GM12878 (cell line): ENCODE data around the gene C3orf70. TPM values are rescaled to one million over a fixed set of nuclear protein-coding genes. Genes with fewer than 3 reads are reported as not detected.

ENCODE experiments used
- ATAC-seq: fragments of 200-7000 bp; cut with Tn5 transposase; 3 replicates; pipeline ENCODE4 v1.9.1; 2020; ENCODE audit warnings: mild to moderate bottlenecking, moderate library complexity
- BruUV-seq: library from RNA; stranded (reverse); fragments of 400-500 nt; replicated peaks from 2 replicates; lab custom pipeline; 2021; lab: Mats Ljungman, UMichigan
- CTCF ChIA-PET: fragments of 300-600 bp; sonication (Branson Sonifier 250); formaldehyde crosslinking; extraction: SDS; loops from one replicate; lab custom pipeline; 2021; ENCODE audit warnings: inconsistent platforms; lab: Yijun Ruan, JAX
- POLR2A ChIA-PET: fragments of 350-600 bp; formaldehyde crosslinking; extraction: SDS; loops from one replicate; lab custom pipeline; 2021; ENCODE audit warnings: inconsistent platforms; lab: Charles Lee
- RAD21 ChIA-PET: fragments of 300-600 bp; sonication (Branson Sonifier 250); formaldehyde crosslinking; loops from one replicate; lab custom pipeline; 2023; ENCODE audit warnings: antibody characterized with exemption; ENCODE audit not compliant: unreplicated experiment; lab: Charles Lee
- SMC1A ChIA-PET: fragments of 300-600 bp; sonication (Branson Sonifier 250); formaldehyde crosslinking; loops from one replicate; lab custom pipeline; 2023; ENCODE audit not compliant: unreplicated experiment, uncharacterized antibody; lab: Charles Lee
- DNase-seq: peaks from one replicate; pipeline ENCODE4 v3.0.0-alpha.2; 2011; ENCODE audit warnings: low read depth, low spot score
- FAIRE-seq: peaks from 3 replicates; lab custom pipeline; 2011; peaks lifted over from hg19 to GRCh38; lab: Jason Lieb, UNC
- H2AFZ ChIP-seq: 2 replicates; pipeline ENCODE4 v1.6.0; 2011; ENCODE audit warnings: low read depth, low read length, control low read depth; ENCODE audit not compliant: control insufficient read depth
- H3K27ac ChIP-seq: 2 replicates; pipeline ENCODE4 v1.5.1; 2011; ENCODE audit warnings: control low read depth; ENCODE audit not compliant: control insufficient read depth, insufficient read depth
- H3K27me3 ChIP-seq, 2 experiments: replicated peaks in 1 of 2; 2 replicates each; pipeline versions ENCODE4 v1.6.0 to v1.6.1; 2011; ENCODE audit warnings: low read length in 1 of 2; ENCODE audit not compliant: control insufficient read depth in 2 of 2, insufficient read depth in 2 of 2
- H3K36me3 ChIP-seq, 2 experiments: 2 replicates each; pipeline ENCODE4 v1.5.1; 2011; ENCODE audit warnings: low read length in 1 of 2; ENCODE audit not compliant: control insufficient read depth in 2 of 2, insufficient read depth in 2 of 2
- H3K4me1 ChIP-seq: 2 replicates; pipeline ENCODE4 v1.6.1; 2011; ENCODE audit warnings: mild to moderate bottlenecking, low read length, moderate library complexity, mixed read lengths; ENCODE audit not compliant: control insufficient read depth, insufficient read depth
- H3K4me2 ChIP-seq: 2 replicates; pipeline ENCODE4 v1.6.0; 2011; ENCODE audit warnings: control low read depth; ENCODE audit not compliant: control insufficient read depth, insufficient read depth
- H3K4me3 ChIP-seq: fragments of 200-600 bp; sonication (generic); 2 replicates; pipeline ENCODE4 v1.5.1; 2016
- H3K79me2 ChIP-seq: 2 replicates; pipeline ENCODE4 v1.6.0; 2011; ENCODE audit warnings: low read length; ENCODE audit not compliant: control insufficient read depth, insufficient read depth
- H3K9ac ChIP-seq: 2 replicates; pipeline ENCODE4 v1.8.0; 2011; ENCODE audit warnings: low read length, control low read depth, mixed read lengths; ENCODE audit not compliant: control insufficient read depth, insufficient read depth
- H3K9me3 ChIP-seq: replicated peaks from 3 replicates; pipeline ENCODE4 v1.5.1; 2011; ENCODE audit warnings: mild to moderate bottlenecking, low read length; ENCODE audit not compliant: control insufficient read depth, insufficient read depth
- H4K20me1 ChIP-seq: 2 replicates; pipeline ENCODE4 v1.6.0; 2011; ENCODE audit not compliant: control insufficient read depth, insufficient read depth
- EGR1 ChIP-seq, 2 experiments: IDR thresholded peaks; 1 replicate in 1 of 2; 2 replicates in 1 of 2; pipeline ENCODE4 v1.6.1; 2011 to 2012; ENCODE audit warnings: low read depth in 2 of 2, low read length in 2 of 2, borderline replicate concordance in 1 of 2, mild to moderate bottlenecking in 1 of 2, moderate library complexity in 1 of 2
- ETV6 ChIP-seq, 2 experiments: fragments of 450-650 bp in 1 of 2; IDR thresholded peaks in 1 of 2; conservative IDR thresholded peaks in 1 of 2; 2 replicates each; pipeline ENCODE4 v1.6.1; 2014; ENCODE audit warnings: antibody characterized with exemption in 1 of 2, borderline replicate concordance in 1 of 2, low read depth in 1 of 2, mild to moderate bottlenecking in 1 of 2, moderate library complexity in 1 of 2
- KAT2A ChIP-seq: conservative IDR thresholded peaks from 2 replicates; pipeline ENCODE4 v1.6.1; 2011; ENCODE audit warnings: low read depth, low read length; ENCODE audit not compliant: control insufficient read depth
- STAT3 ChIP-seq: IDR thresholded peaks from 2 replicates; pipeline ENCODE4 v1.6.1; 2011; ENCODE audit warnings: low read depth, low read length, improper control_type of control experiment
- YBX1 ChIP-seq: fragments of 450-650 bp; IDR thresholded peaks from 2 replicates; pipeline ENCODE4 v1.6.1; 2016; ENCODE audit warnings: antibody characterized with exemption
- ZBTB11 ChIP-seq: fragments of 450-650 bp; formaldehyde crosslinking; IDR thresholded peaks from 2 replicates; pipeline ENCODE4 v1.5.0; 2022; ENCODE audit warnings: mild to moderate bottlenecking, missing genetic modification characterization
- WGBS: methylation state at CpG from one replicate; pipeline ENCODE4 v1.1.6; 2016; ENCODE audit warnings: low lambda C conversion rate; ENCODE audit not compliant: insufficient replicate concordance, insufficient coverage; ENCODE audit errors: missing lambda C conversion rate; 5-methylcytosine and 5-hydroxymethylcytosine counted together
- in situ Hi-C: fragments of 300-500 bp; cut with MboI; formaldehyde crosslinking; loops from 9 replicates; pipeline ENCODE4 v1.14.3; 2018; ENCODE audit warnings: mixed read lengths
- intact Hi-C: fragments of 100-400 bp; cut with micrococcal nuclease; formaldehyde crosslinking; loops from one replicate; pipeline ENCODE4 v1.14.2; 2022; ENCODE audit not compliant: unreplicated experiment
- polyA plus RNA-seq, 11 experiments: library from polyadenylated mRNA; depleted of rRNA in 4 of 11; unstranded in 6 of 11; stranded (reverse) in 5 of 11; fragments of >200 nt; fragmentation: Nextera tagmentation in 4 of 11; fragmentation: Illumina TruSeq in 1 of 11; extraction: Ambion mirVana in 4 of 11; extraction: Trizol in 1 of 11; gene quantifications; 1 replicate in 1 of 11; 2 replicates in 10 of 11; pipeline versions ENCODE4 v1.2.1 to v1.2.3, GENCODE V29; 2011 to 2016; ENCODE audit warnings: inconsistent platforms in 2 of 11, missing spikeins in 2 of 11, low read depth in 1 of 11
- total RNA-seq, 4 experiments: library from RNA; depleted of rRNA in 3 of 4; stranded (reverse); fragments of >200 nt in 3 of 4; fragmentation: Illumina TruSeq in 1 of 4; extraction: Trizol in 1 of 4; gene quantifications; 2 replicates each; pipeline versions ENCODE4 v1.2.1 to v1.2.3, GENCODE V29; 2013 to 2021

Gene C3orf70
- total and polyA plus RNA-seq, 10 of the 15 experiments (the other 5 are each of a cell fraction or from before 2014, with no cell fraction given) = 0.03 to 0.04 TPM; not detected in 8

GRCh38 chr3:185028121-185028520 lies 124.7 kb downstream of the C3orf70 start:
- Histone ChIP-seq H3K79me2 (no peaks in the 10 kb centered on the region), H3K9ac (no peak overlapping the region), H3K27ac (no peak overlapping the region), H4K20me1 (no peaks in the 10 kb centered on the region), H3K9me3 (no peaks in the 10 kb centered on the region), H3K27me3 (no peaks in the 10 kb centered on the region), H2AFZ (no peak overlapping the region), H3K4me3 (no peak overlapping the region), H3K4me1 (no peaks in the 10 kb centered on the region), H3K36me3 (no peaks in the 10 kb centered on the region), H3K4me2 (no peak overlapping the region)
- DNase-seq = no peak
- ChIA-PET CTCF (no interaction called here), POLR2A (no interaction called here), SMC1A (interaction anchor here (1.1 kb wide), 1 partner anchor 8 kb away, joined by 4 read pairs; no protein-coding TSS in a partner anchor), RAD21 (no interaction called here)
- FAIRE-seq = no peak
- TF ChIP-seq KAT2A = no peak
- no peak for TF ChIP-seq ZBTB11 (CRISPR knock-in tag)
- no peak for TF ChIP-seq ETV6 (conservative IDR thresholded peaks at IDR 0.05 in 1 of 2, IDR thresholded peaks at IDR 0.05 in 1 of 2; ENCODE audit: borderline replicate concordance in 1 of 2, low read depth in 1 of 2)
- no peak for TF ChIP-seq YBX1
- TF ChIP-seq EGR1 (IDR thresholded peaks at IDR 0.05; ENCODE audit: borderline replicate concordance in 1 of 2, low read depth in 2 of 2, low read length in 2 of 2) = no peak
- no peak for TF ChIP-seq STAT3
- 54% methylated on average over 3 of the region's 3 CpGs for WGBS
- no peak for ATAC-seq
- BruUV-seq = no TSS peak
- intact Hi-C loops (no loop called here), in situ Hi-C loops (no loop called here)

Other genes with a start within 250 kb of the C3orf70 start
- 4.9 and 5.1 TPM in 2 replicates for gene EHHADH, start 101.0 kb upstream of the C3orf70 start, total RNA-seq (2014; rRNA removed)
- 4.9 and 5.4 TPM in 2 replicates for gene EHHADH, start 101.0 kb upstream of the C3orf70 start, total RNA-seq (2014; rRNA removed; fragmentation: Illumina TruSeq; extraction: Trizol)
- 6.8 and 7.7 TPM in 2 replicates for gene EHHADH, start 101.0 kb upstream of the C3orf70 start, total RNA-seq (2021)
- 0.96 and 1.5 TPM in 2 replicates for gene EHHADH, start 101.0 kb upstream of the C3orf70 start, polyA plus RNA-seq (2011; rRNA removed)
- 5.5 and 6.3 TPM in 2 replicates for gene EHHADH, start 101.0 kb upstream of the C3orf70 start, polyA plus RNA-seq (2014; fragmentation: Illumina TruSeq; extraction: Trizol)
- 1 to 10 TPM; 3.6 to 5.1 TPM for gene EHHADH, start 101.0 kb upstream of the C3orf70 start, polyA plus RNA-seq (2014; fragmentation: Nextera tagmentation; extraction: Ambion mirVana)
- gene EHHADH, start 101.0 kb upstream of the C3orf70 start, polyA plus RNA-seq (2014; rRNA removed) = 3.6 and 4.2 TPM in 2 replicates
- 1 to 10 TPM; 6.6 to 8.4 TPM for gene EHHADH, start 101.0 kb upstream of the C3orf70 start, polyA plus RNA-seq (2016; fragmentation: Nextera tagmentation; extraction: Ambion mirVana)
- gene MAP3K13, start 210.1 kb upstream of the C3orf70 start, total RNA-seq (2014; rRNA removed) = 14.9 and 15.8 TPM in 2 replicates
- 17.7 and 18.3 TPM in 2 replicates for gene MAP3K13, start 210.1 kb upstream of the C3orf70 start, total RNA-seq (2014; rRNA removed; fragmentation: Illumina TruSeq; extraction: Trizol)
- gene MAP3K13, start 210.1 kb upstream of the C3orf70 start, total RNA-seq (2021) = 10.5 and 17.8 TPM in 2 replicates
- gene MAP3K13, start 210.1 kb upstream of the C3orf70 start, polyA plus RNA-seq (2011; rRNA removed) = 27.0 and 33.2 TPM in 2 replicates
- gene MAP3K13, start 210.1 kb upstream of the C3orf70 start, polyA plus RNA-seq (2014; fragmentation: Illumina TruSeq; extraction: Trizol) = 26.7 and 30.1 TPM in 2 replicates
- 10 to 100 TPM; 46.6 to 70.8 TPM for gene MAP3K13, start 210.1 kb upstream of the C3orf70 start, polyA plus RNA-seq (2014; fragmentation: Nextera tagmentation; extraction: Ambion mirVana)
- 11.6 and 13.9 TPM in 2 replicates for gene MAP3K13, start 210.1 kb upstream of the C3orf70 start, polyA plus RNA-seq (2014; rRNA removed)
- gene MAP3K13, start 210.1 kb upstream of the C3orf70 start, polyA plus RNA-seq (2016; fragmentation: Nextera tagmentation; extraction: Ambion mirVana) = 10 to 100 TPM; 51.3 to 57.3 TPM